Embryonic facial prominence (tissue), 1 donor: Measurements from ENCODE around the gene SLC46A2.

Source experiments
- DNase-seq: peaks from one replicate; pipeline ENCODE4 v3.0.0-alpha.2; 2016; ENCODE audit errors: extremely low spot score

Gene SLC46A2

DNA sequence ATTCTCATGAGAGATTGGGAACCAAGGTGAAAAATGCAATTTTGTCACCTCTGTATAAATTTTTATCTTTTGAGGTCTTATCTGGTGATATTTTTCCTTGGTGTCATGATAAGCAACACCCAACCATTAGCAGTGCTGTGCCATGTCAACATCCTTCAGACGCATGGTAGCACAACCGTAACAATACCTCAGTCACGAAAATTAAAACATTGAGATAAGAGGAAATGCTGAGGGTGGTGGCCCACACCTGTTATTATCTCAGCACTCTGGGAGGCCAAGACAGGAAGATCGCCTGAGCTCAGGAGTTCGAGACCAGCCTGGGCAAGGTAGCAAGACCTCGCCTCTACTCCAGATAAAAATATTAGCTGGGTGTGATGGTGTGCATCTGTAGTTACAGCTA lies 32.7 kb downstream of the SLC46A2 start:
- no peak for DNase-seq

DNA sequence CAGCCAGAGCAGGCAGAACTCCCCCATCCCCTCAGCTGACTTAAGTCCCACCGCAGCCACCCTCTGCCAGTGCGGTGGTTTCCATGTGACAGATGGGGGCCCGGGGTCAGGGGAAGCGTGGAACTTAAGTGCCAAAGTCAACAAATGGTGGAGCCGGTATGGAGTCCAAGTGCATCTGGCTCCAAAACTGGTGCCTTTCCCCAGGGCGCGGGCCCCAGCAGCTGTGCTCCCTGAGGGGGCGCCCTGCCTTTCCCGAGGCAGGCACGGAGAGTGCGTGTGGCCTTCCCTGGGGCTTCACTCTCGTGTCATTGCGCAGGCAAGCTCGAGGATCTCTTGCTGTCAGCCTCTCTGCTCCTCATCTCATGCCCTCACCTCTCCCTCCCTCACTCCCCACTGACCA lies 33.8 kb downstream of the SLC46A2 start:
- DNase-seq = no peak

DNA sequence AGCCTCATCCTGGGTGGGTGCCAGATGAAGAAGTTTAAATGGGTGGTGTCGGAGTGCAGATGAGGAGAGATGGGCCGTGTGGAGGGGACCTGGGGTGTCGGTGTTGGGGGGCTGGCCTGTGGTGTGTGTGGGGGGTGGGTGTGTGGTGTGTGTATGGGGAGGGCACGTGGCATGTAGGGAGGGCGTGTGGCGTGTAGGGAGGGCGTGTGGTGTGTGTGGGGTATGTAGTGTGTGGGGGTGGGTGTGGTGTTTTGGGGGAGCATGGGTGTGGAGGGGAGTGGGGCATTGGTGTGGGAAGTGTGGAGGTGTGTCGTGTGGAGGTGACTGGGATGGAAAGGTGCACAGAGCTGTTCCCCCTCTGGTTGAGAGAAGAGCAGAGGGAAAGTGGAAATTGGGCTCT lies 34.5 kb downstream of the SLC46A2 start:
- DNase-seq = no peak

GRCh38 chr9:112854657-112855056 lies 36.0 kb downstream of the SLC46A2 start:
- DNase-seq = no peak

GRCh38 chr9:112853882-112854585 lies 36.6 kb downstream of the SLC46A2 start:
- no peak for DNase-seq

- DNase-seq = no peak
These were observed 37.8 kb downstream of the SLC46A2 start for GRCh38 chr9:112852741-112853504.

- DNase-seq = no peak
These were observed 39.8 kb downstream of the SLC46A2 start for GRCh38 chr9:112850840-112851239.

DNA sequence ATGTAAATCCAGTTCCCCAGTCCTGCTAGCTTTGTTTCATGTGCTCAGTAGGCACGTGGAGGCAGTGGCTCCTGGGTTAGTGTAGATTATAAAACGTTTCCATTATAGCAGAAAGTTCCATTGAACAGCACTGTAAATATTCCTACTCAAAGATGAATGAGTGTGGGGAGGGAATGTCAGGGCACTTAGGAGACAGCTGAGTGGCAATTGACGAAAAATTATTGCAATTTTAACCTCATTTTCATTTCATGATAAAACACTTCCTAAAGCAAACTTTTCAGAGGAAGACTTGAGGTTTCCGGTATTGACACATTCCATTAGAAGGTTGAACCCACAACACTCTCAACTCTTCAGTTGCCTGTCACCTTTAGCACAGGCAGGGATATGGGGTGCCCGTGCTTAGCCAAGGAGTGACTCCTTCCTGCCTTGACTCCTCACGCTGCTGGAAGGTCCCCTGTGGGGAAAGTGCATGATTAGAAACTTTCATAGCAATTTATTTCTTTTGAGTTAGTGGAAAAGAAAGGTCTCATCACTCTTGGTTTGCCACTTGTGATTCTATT lies 41.2 kb downstream of the SLC46A2 start:
- DNase-seq = no peak

GRCh38 chr9:112848316-112849151 lies 42.1 kb downstream of the SLC46A2 start:
- DNase-seq = no peak

GRCh38 chr9:112846528-112847488 lies 43.9 kb downstream of the SLC46A2 start:
- no peak for DNase-seq

DNA sequence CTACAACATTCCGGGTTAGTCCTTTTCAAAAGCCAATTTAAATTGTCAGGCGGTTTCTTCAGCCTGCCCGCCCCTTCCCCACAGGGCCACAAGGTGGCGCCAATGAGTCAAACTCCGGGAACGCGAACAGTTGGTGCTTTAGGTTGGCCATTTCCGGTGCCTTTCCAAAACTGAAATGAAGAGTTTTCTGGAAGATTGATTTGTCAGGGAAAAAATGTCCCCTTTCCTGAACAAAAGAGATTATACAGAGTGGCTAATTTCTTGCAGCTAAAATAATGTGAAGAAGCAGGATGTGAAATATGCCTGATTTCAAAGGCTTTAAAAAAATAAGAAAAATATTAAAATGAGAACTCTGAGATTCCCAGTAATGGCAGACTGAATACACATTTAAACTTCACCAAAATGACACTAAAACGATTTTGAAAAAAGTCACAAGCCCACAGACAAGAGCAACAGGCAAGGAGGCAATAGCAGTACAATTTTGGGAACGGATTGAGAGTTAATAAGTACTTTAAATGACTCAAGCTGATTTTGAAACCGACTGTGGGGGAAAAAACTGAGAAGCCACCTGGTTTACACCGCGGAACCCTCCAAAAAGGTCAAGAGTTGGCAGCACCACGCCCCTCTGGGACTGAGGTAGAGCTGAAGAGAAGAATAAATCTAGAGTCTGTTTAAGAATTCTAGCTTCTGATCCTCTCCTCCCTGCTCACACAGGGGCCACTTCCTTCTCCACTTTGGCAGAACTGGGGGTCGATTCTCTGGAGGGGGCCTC lies 45.7 kb downstream of the SLC46A2 start:
- DNase-seq = peak; percentile 16

DNA sequence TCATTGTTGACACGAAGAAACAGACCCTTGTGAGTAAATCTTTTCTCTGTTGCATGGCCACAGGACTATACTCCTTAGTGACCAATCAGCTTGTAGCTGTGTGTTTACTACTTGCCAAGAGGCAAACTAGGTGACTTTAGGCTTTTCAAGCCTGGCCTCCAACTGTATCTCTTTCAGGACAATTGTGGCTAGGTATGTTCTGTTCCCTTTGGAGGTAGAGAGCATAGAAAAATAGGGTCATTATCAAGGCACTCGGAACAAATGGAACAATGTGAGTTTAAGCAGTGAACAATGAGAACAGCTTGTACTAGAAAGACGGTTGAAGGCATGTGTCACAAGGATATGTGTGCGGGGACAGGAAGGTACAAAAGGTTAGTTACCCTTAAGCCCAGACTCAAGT lies 48.1 kb downstream of the SLC46A2 start:
- DNase-seq = no peak

- peak; percentile 9 for DNase-seq
These were observed 49.4 kb downstream of the SLC46A2 start for GRCh38 chr9:112841261-112841660.

- no peak for DNase-seq
These were observed 51.3 kb downstream of the SLC46A2 start for GRCh38 chr9:112839331-112839730.

DNA sequence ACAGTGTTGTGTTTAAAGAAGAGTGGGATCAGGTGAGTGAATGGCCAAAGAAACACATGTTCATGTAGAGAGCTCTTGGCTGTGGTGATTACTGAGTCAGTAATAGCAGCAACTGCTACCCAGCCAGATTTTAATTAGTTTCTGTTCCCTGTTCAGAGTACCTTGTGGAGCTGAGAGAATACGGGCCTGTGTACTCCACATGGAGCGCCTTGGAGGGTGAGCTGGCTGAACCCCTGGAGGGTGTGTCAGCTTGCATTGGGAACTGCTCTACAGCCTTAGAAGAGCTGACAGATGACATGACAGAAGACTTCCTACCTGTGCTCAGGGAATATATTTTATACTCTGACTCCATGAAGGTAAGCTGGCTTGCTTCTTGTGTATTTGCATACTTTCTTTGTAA lies 52.3 kb downstream of the SLC46A2 start:
- no peak for DNase-seq

DNA sequence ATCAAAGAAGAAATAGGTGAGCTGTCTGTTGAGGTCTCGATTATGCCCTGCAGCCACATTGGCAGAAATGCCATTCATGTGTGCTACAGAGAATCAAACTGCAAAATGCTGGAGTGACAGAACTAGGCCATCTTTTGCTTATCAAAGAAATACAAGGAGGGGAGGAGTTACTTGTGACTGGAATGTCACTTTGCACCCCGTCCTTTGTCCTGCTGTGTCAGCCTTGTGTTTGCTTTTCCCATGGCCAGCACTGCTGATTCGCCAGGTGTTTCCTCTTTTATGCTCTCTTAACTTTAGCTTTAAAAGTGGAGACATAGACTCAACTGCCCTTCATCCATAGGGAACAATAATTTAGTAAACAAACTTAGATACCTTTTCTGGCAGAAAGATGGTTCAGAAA lies 54.3 kb downstream of the SLC46A2 start:
- DNase-seq = no peak

DNA sequence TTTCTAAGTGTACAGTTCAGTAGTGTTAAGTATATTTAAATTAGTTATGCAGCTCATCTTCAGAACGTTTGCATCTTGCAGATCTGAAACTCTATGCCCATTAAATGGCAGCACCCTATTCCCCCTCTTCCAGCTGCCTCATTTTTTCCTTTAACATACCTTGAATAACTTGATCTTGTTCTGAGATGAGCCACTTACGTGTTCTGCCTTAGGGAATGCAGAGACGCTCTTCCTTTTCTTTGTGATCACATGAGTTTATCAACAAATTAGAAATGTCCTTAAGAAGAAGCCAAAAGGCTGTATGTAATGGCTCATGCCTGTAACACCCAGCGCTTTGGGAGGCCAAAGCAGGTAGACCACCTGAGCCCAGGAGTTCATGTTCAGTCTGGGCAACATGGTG lies 57.6 kb downstream of the SLC46A2 start:
- no peak for DNase-seq

DNA sequence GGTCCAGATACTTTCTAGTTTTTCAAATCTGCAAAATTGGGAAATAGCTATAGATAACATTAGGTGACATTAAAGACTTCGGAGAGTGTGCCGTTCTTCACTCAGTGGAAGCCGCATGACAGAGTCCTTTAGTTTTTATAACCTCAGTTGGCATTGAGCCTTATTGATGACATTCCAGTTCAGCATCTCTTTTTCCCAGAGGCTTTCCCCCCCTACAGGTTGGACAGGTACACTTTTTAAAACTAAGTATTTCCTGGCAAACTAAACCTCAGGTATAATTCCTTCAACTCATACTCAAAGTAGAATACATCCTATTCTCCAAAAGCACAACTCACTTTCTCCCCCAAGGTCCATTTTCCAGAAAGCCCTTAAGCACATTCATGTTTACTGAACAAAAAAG lies 58.7 kb downstream of the SLC46A2 start:
- DNase-seq = no peak

DNA sequence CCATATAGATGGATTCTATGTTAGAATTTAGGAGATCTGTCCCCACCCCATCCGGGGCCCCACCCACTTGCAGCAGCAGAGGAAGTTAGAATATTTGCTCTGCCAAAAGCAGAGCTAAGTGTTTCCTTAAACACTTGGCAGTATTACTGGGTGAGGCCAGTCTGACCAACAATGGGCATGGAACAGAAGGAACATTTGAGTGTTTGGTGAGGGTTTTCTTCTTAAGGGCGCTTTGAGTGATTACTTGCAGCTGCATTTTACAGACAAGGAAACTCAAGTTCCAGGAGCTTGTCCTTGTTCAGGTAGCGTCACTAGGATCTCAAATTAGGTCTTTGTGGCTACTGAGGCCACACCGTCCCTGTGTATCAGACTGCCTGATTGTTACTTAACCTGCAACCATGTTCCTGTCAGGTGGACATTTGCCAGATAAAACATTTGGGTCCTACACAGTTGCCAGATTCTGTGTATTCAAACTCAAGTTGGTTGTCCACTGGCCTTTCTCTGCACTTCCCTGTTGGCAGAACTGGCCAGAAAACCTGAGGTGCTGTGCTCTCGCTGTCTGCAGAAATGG lies 59.3 kb downstream of the SLC46A2 start:
- no peak for DNase-seq
